Thymus (tissue), 11 donors: ENCODE data around the gene ZNF496. TPM values are rescaled to one million over a fixed set of nuclear protein-coding genes. Genes with fewer than 3 reads are reported as not detected.
"Not testable (repeated sequence)": the region's sequence is repeated elsewhere in the genome, so short reads cannot be mapped to it uniquely, and the experiment has no call there.

Source experiments
- DNase-seq, 9 donors: peaks; one replicate each; pipeline ENCODE4 v3.0.0-alpha.2; 2013; ENCODE audit warnings: low spot score in 9 of 9, low read depth in 6 of 9, missing footprints in 1 of 9
- H3K27ac ChIP-seq, 2 donors: one replicate each; pipeline ENCODE4 v1.5.1; 2013; ENCODE audit warnings: control low read depth in 1 of 2, low read depth in 1 of 2, low read length in 1 of 2, mild to moderate bottlenecking in 1 of 2, moderate library complexity in 1 of 2
- H3K27me3 ChIP-seq, 2 donors: one replicate each; pipeline ENCODE4 v1.5.1; 2013; ENCODE audit warnings: low read length in 1 of 2; ENCODE audit not compliant: control insufficient read depth in 2 of 2, insufficient read depth in 1 of 2
- H3K36me3 ChIP-seq, 2 donors: one replicate each; pipeline ENCODE4 v1.5.1; 2013; ENCODE audit warnings: low read length in 1 of 2, mild to moderate bottlenecking in 1 of 2, moderate library complexity in 1 of 2; ENCODE audit not compliant: control insufficient read depth in 2 of 2, insufficient read depth in 2 of 2
- H3K4me1 ChIP-seq, 2 donors: one replicate each; pipeline ENCODE4 v1.5.1; 2013; ENCODE audit warnings: low read length in 2 of 2; ENCODE audit not compliant: control insufficient read depth in 2 of 2, insufficient read depth in 2 of 2
- H3K4me3 ChIP-seq, 2 donors: one replicate each; pipeline ENCODE4 v1.5.1; 2013; ENCODE audit warnings: low read length in 2 of 2, control low read depth in 1 of 2, mild to moderate bottlenecking in 1 of 2
- H3K9me3 ChIP-seq, 2 donors: one replicate each; pipeline ENCODE4 v1.5.1; 2013; ENCODE audit warnings: low read length in 1 of 2, mild to moderate bottlenecking in 1 of 2; ENCODE audit not compliant: control insufficient read depth in 2 of 2, insufficient read depth in 1 of 2
- WGBS: extraction: QIAGEN DNeasy Blood & Tissue Kit; methylation state at CpG from one replicate; pipeline ENCODE4 v1.1.7; 2013; 5-methylcytosine and 5-hydroxymethylcytosine counted together
- polyA plus RNA-seq: library from polyadenylated mRNA; stranded (reverse); fragments of 200-250 nt; gene quantifications from one replicate; pipeline ENCODE4 v1.2.3, GENCODE V29; 2013
- total RNA-seq: library from RNA; stranded (reverse); fragments of 120-200 nt; gene quantifications from one replicate; pipeline ENCODE4 v1.2.4, GENCODE V29; 2013
- donor health status: healthy.

The ZNF496 gene
- total and polyA plus RNA-seq, 2 donors: 21.8 to 40.0 TPM

DNA sequence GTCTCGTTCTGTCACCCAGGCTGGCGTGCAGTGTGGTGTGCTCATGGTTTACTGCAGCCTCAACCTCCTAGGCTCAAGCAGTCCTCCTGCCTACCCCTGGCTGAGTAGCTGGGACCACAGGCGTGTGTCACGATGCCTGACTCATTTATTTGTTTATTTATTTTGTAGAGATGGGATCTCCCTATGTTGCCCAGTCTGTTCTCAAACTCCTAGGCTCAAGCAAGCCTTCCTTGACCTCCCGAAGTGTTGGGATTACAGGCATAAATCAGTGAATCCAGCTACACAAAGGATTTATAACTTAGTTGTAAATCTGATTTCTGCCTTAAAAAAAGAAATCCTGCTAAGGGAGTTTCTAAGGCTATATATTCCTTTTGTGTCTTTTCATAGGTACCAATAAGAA lies 30.5 kb upstream of the ZNF496 start:
- WGBS: 98% methylated on average over 5 of the region's 5 CpGs
- no peaks in the 10 kb centered on the region for H3K27me3 ChIP-seq
- H3K4me3 ChIP-seq: no peak overlapping the region
- H3K36me3 ChIP-seq: no peaks in the 10 kb centered on the region
- H3K27ac ChIP-seq: no peak overlapping the region
- peaks cover 0 to 25% of the 10 kb centered on the region in 2 donors for H3K9me3 ChIP-seq
- peaks cover 0 to 6% of the 10 kb centered on the region in 2 donors for H3K4me1 ChIP-seq
- no peak for DNase-seq

DNA sequence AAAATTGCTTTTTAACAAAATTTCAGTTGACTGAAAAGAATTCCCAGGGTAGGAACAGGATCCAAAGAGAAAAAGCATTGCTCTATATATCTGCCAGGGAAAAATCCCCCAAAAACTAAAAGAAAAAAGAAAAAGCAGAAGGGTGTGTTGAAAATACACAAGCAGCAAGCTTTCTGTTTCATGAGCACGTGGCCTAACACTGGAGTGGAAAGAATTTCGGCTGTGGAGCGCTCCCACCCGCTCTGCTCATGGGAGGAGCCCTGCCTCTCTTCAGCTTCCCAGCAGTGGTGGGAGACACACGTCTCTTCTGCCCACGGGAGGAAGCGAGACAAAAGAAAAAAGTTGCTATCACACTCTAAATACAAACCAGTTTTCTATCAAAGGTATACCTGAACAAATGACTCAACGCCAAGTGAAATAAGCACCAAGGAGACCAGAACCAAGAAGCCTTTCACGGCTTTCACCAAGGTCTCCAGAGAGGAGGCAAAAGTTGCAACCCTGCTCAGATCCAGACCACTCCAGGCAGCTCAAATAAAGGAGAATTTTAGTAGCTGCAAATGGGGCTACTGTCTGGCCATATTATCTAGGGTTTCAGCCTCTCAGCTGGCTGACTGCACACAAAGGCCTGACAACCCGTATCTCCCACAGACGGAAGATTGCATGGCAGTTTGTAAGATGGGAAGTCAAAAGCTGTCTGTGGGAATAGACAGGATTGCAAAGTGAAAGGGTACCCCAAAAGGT lies 29.5 kb upstream of the ZNF496 start:
- H3K36me3 ChIP-seq: no peaks in the 10 kb centered on the region
- no peak overlapping the region for H3K27ac ChIP-seq
- H3K4me1 ChIP-seq: peaks cover 0 to 6% of the 10 kb centered on the region in 2 donors
- WGBS: 61% methylated on average over 11 of the region's 11 CpGs
- H3K9me3 ChIP-seq: peaks cover 0 to 18% of the 10 kb centered on the region in 2 donors
- H3K4me3 ChIP-seq: no peak overlapping the region
- H3K27me3 ChIP-seq: no peaks in the 10 kb centered on the region
- DNase-seq: peak in 1 of 9 donors; percentile 35

DNA sequence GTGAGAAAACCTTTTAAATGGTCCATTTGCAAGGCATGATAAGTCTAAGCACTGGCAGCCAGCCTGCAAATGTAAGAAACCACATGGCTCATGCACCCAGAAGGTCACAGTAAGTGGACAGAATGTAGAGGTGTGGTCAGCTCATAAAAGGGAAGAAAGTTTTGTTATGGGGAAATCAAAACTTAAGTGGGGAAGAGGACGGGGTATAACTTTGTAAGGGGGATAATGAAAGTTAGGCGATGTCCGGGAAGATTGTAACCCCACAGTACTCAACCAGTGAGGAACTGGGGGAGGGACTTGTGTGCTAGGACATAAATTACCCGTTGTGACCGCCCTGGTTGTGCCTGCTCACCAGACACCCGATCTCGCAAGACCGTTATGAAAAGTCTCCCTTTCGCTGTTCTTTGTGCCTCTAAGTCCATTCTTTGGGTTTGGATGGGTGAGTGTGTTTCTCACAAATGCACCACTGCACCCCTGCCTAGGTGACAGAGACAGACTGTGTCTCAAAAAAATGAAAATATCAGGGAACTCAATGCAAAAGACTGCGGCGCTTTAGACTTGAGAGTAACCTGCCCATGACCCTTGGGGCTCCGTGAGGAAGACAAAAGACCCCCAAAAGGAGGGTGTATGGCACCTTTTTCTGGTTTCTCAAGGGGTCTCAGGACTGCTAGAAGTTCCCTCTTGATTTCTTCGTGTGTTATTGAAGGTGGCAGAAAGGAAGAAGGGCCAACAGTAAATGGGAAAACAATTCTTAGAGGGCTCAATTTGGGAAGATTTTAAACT lies 28.6 kb upstream of the ZNF496 start:
- peaks cover 0 to 6% of the 10 kb centered on the region in 2 donors for H3K4me1 ChIP-seq
- DNase-seq: no peak
- 67% methylated on average over 13 of the region's 13 CpGs for WGBS

DNA sequence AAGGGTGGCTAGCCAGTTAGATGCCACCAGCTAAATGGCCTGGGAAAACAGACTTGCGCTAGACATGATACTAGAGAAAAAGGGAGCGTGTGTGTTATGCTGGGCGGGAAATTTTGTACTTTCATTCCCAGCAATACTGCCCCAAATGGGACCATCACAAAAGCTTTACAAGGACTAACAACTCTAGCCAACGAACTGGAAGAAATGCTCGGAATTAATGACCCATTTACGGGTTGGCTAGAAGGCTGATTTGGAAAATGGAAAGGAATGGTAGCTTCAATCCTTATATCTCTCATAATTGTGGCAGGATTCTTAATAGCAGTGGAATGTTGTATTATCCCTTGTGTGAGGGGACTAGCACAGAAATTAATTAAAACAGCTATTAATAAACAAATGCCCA lies 27.9 kb upstream of the ZNF496 start:
- no peaks in the 10 kb centered on the region for H3K27me3 ChIP-seq
- no peak for DNase-seq
- no peak overlapping the region for H3K4me3 ChIP-seq
- no peak overlapping the region for H3K27ac ChIP-seq
- peaks cover 0 to 6% of the 10 kb centered on the region in 2 donors for H3K4me1 ChIP-seq
- 98% methylated on average over 6 of the region's 6 CpGs for WGBS
- peaks cover 0 to 4% of the 10 kb centered on the region in 2 donors for H3K9me3 ChIP-seq
- H3K36me3 ChIP-seq: no peaks in the 10 kb centered on the region

More for the DNA sequence above, 28.6 kb upstream of the ZNF496 start:
- H3K27ac ChIP-seq: peak overlapping the region in 1 of 2 donors; percentile 47
- no peak overlapping the region for H3K4me3 ChIP-seq
- H3K9me3 ChIP-seq: peaks cover 0 to 11% of the 10 kb centered on the region in 2 donors
- H3K36me3 ChIP-seq: no peaks in the 10 kb centered on the region
- no peaks in the 10 kb centered on the region for H3K27me3 ChIP-seq

DNA sequence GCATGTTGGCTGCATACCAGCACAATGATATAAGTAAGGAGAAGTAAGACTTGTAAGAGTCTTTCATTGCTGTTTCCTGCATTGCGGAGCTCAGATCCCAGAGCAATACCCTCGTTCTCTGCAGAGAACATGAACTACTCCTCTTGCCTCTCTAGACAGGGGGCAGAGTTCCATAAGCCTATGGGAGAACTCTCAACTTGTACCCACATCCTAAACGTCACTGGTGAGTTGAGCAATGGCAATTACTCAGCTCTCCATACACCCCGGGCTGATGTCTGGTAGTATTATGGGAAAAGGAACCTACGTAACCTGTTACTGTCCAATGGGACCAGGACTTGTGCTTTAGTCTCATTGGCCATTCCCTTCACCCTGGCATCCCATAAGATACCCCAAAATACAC lies 27.3 kb upstream of the ZNF496 start:
- no peak for DNase-seq
- 94% methylated on average over 5 of the region's 5 CpGs for WGBS
- no peak overlapping the region for H3K27ac ChIP-seq

DNA sequence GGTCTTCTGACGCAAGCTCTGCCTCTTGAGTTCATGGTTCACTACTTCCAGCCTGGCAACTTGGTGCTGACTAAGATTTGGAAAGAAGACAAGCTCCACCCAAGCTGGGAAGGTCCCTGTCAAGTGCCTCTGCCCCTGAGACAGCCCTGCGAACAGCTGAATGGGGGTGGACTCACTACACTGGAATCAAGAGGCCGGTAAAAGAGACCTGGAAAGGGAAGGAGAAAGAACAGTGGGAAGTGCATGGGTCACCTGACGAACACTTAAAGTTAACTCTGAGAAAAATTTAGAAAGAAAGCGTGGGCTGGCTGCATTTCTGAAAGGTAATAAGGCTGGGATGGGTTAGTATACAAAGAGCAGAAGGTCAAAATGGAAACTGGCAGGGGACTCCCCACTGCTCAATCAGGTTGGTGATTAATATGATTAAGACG lies 26.1 kb upstream of the ZNF496 start:
- DNase-seq: no peak
- Histone ChIP-seq H3K27me3 (no peaks in the 10 kb centered on the region), H3K27ac (no peak overlapping the region), H3K4me1 (peaks cover 0 to 6% of the 10 kb centered on the region in 2 donors), H3K4me3 (no peak overlapping the region), H3K9me3 (peaks cover 0 to 5% of the 10 kb centered on the region in 2 donors), H3K36me3 (no peaks in the 10 kb centered on the region)
- WGBS: 93% methylated on average over 6 of the region's 6 CpGs

More for the DNA sequence above, 27.3 kb upstream of the ZNF496 start:
- H3K27me3 ChIP-seq: no peaks in the 10 kb centered on the region
- no peaks in the 10 kb centered on the region for H3K9me3 ChIP-seq
- H3K36me3 ChIP-seq: no peaks in the 10 kb centered on the region
- H3K4me1 ChIP-seq: peaks cover 0 to 6% of the 10 kb centered on the region in 2 donors
- H3K4me3 ChIP-seq: no peak overlapping the region

DNA sequence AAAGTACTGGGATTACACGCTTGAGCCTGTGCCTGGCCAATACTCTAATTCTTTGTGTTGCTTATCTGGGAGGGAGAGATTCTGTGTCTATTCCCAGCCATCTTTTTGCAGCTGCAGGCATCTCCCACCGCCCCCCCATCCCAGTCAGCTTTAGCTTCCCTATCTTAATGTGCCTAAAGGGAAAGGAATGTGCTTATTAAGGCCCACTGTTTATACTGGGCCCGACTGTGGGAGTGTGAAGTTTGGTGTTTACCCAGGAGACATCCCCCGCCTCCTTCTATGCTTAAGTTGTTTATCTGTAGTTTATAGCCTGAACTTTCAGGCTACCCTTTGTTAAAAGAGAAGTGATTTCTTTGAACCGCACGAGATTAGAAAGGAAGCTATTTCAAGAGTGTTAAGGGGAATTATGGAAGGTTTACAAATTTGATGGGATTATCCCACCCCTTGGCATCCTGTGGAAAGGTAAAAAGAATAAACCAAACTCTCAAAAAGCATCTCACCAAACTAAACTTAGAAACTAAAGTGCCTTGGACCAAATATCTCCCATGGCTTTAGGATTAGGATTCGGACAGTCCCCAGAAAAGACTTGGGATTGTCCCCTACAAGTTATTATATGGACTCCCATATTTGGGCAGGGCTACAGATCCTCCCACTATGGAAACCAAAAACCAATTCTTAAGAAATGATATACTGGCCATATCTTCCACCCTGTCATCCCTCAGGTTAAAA lies 25.5 kb upstream of the ZNF496 start:
- H3K4me1 ChIP-seq: peaks cover 0 to 6% of the 10 kb centered on the region in 2 donors
- H3K36me3 ChIP-seq: no peaks in the 10 kb centered on the region
- 88% methylated on average over 7 of the region's 7 CpGs for WGBS
- no peak overlapping the region for H3K27ac ChIP-seq
- no peak for DNase-seq
- no peak overlapping the region for H3K4me3 ChIP-seq
- H3K9me3 ChIP-seq: peaks cover 0 to 9% of the 10 kb centered on the region in 2 donors
- H3K27me3 ChIP-seq: no peaks in the 10 kb centered on the region

DNA sequence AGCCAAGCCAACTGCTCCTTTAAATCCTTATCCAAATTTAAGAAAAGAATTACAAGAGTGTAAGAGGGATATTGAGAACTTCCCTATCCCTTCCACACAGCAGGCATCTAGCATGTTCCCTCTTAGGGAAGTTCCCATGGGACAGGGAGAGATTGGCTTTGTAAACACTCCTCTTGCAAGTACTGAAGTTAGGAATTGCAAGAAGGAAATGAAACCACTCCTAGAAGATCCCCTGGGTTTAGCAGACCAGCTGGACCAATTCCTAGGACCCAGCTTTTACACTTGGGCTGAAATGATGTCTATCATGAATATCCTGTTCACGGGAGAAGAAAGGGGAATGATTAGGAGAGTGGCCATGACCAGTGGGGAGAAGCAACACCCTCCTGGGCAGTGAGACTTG lies 23.5 kb upstream of the ZNF496 start:
- H3K36me3 ChIP-seq, H3K27ac ChIP-seq, H3K27me3 ChIP-seq, H3K4me1 ChIP-seq, H3K4me3 ChIP-seq, DNase-seq: not testable (repeated sequence)
- 88% methylated on average over 1 of the region's 1 CpG for WGBS
- H3K9me3 ChIP-seq: peaks cover 0 to 11% of the 10 kb centered on the region in 2 donors
